B cell (primary cell): ENCODE results near the gene L3MBTL4.

Experiments used
- EZH2 ChIP-seq: IDR thresholded peaks from 2 replicates; pipeline ENCODE4 v1.6.1; 2012; ENCODE audit warnings: borderline replicate concordance, low read depth, mild to moderate bottlenecking, moderate library complexity, low read length; ENCODE audit not compliant: insufficient read depth, poor library complexity, severe bottlenecking
- TF ChIP-seq, protein P1 (sequence below): fragments of 200-600 bp; IDR thresholded peaks from one replicate; pipeline ENCODE4 v1.8.0; 2022; ENCODE audit warnings: antibody characterized with exemption, mild to moderate bottlenecking

GRCh38 chr18:6194640-6195039, 220.1 kb downstream of the L3MBTL4 start:
- TF ChIP-seq, protein P1, sequence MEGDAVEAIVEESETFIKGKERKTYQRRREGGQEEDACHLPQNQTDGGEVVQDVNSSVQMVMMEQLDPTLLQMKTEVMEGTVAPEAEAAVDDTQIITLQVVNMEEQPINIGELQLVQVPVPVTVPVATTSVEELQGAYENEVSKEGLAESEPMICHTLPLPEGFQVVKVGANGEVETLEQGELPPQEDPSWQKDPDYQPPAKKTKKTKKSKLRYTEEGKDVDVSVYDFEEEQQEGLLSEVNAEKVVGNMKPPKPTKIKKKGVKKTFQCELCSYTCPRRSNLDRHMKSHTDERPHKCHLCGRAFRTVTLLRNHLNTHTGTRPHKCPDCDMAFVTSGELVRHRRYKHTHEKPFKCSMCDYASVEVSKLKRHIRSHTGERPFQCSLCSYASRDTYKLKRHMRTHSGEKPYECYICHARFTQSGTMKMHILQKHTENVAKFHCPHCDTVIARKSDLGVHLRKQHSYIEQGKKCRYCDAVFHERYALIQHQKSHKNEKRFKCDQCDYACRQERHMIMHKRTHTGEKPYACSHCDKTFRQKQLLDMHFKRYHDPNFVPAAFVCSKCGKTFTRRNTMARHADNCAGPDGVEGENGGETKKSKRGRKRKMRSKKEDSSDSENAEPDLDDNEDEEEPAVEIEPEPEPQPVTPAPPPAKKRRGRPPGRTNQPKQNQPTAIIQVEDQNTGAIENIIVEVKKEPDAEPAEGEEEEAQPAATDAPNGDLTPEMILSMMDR: no peak
- TF ChIP-seq EZH2: no peak
